CD8-positive, alpha-beta memory T cell (primary cell): ENCODE data around the gene NDUFAF2. TPM values are rescaled to one million over a fixed set of nuclear protein-coding genes. Genes with fewer than 3 reads are reported as not detected.
A peak's percentile ranks its signal among the peaks of the same experiment; 100 is the strongest.
"Not testable (repeated sequence)": the region's sequence is repeated elsewhere in the genome, so short reads cannot be mapped to it uniquely, and the experiment has no call there.

ENCODE experiments used
- CTCF ChIA-PET: fragments of 350-600 bp; sonication (Branson Sonifier 250); formaldehyde crosslinking; loops from one replicate; lab custom pipeline; 2021; ENCODE audit warnings: antibody characterized with exemption; lab: Charles Lee
- POLR2A ChIA-PET: fragments of 350-600 bp; sonication (Branson Sonifier 250); formaldehyde crosslinking; loops from one replicate; lab custom pipeline; 2021; ENCODE audit warnings: antibody characterized with exemption; lab: Charles Lee
- DNase-seq, 5 donors: peaks; one replicate each; pipeline versions ENCODE4 v3.0.0 to v3.0.0-alpha.2; 2020 to 2022; ENCODE audit warnings: mixed read lengths in 1 of 5
- H3K27ac ChIP-seq: one replicate; pipeline ENCODE4 v1.7.0; 2013; ENCODE audit warnings: low read depth, mild to moderate bottlenecking, low read length, moderate library complexity
- H3K27me3 ChIP-seq: 2 replicates; pipeline ENCODE4 v1.7.0; 2013; ENCODE audit warnings: low read length, mild to moderate bottlenecking; ENCODE audit not compliant: insufficient read depth, poor library complexity, severe bottlenecking
- H3K36me3 ChIP-seq: 2 replicates; pipeline ENCODE4 v1.7.0; 2013; ENCODE audit warnings: mild to moderate bottlenecking, low read length, moderate library complexity; ENCODE audit not compliant: insufficient read depth
- H3K4me1 ChIP-seq: 2 replicates; pipeline ENCODE4 v1.7.0; 2013; ENCODE audit warnings: mild to moderate bottlenecking, low read length, moderate library complexity; ENCODE audit not compliant: insufficient read depth
- H3K4me3 ChIP-seq: 2 replicates; pipeline ENCODE4 v1.7.0; 2013; ENCODE audit warnings: mild to moderate bottlenecking, low read length
- H3K9me3 ChIP-seq: 2 replicates; pipeline ENCODE4 v1.7.0; 2013; ENCODE audit warnings: mild to moderate bottlenecking, low read length
- H3K27ac Mint-ChIP-seq, 8 donors: one replicate each; pipeline ENCODE4 v1.8.0; 2020 to 2021; ENCODE audit warnings: mixed read lengths in 8 of 8, mild to moderate bottlenecking in 6 of 8, inconsistent platforms in 3 of 8, moderate library complexity in 3 of 8
- H3K27me3 Mint-ChIP-seq, 2 donors: one replicate each; pipeline ENCODE4 v1.8.0; 2020 to 2021; ENCODE audit warnings: mixed read lengths in 2 of 2, mild to moderate bottlenecking in 1 of 2, moderate library complexity in 1 of 2
- H3K36me3 Mint-ChIP-seq, 3 donors: one replicate each; pipeline ENCODE4 v1.8.0; 2020 to 2021; ENCODE audit warnings: mixed read lengths in 3 of 3, inconsistent platforms in 1 of 3, mild to moderate bottlenecking in 1 of 3
- H3K4me1 Mint-ChIP-seq, 3 donors: one replicate each; pipeline ENCODE4 v1.8.0; 2020 to 2021; ENCODE audit warnings: mixed read lengths in 3 of 3, inconsistent platforms in 1 of 3, mild to moderate bottlenecking in 1 of 3
- H3K4me3 Mint-ChIP-seq, 7 donors: one replicate each; pipeline ENCODE4 v1.8.0; 2020 to 2021; ENCODE audit warnings: mixed read lengths in 7 of 7, mild to moderate bottlenecking in 6 of 7, moderate library complexity in 4 of 7, inconsistent platforms in 2 of 7
- H3K9me3 Mint-ChIP-seq, 5 donors: one replicate each; pipeline ENCODE4 v1.8.0; 2020 to 2022; ENCODE audit warnings: mixed read lengths in 5 of 5, mild to moderate bottlenecking in 3 of 5, moderate library complexity in 2 of 5, inconsistent platforms in 1 of 5
- polyA plus RNA-seq: library from polyadenylated mRNA; unstranded; fragments of 300-500 nt; fragmentation: Illumina TruSeq; gene quantifications from one replicate; pipeline ENCODE4 v1.2.3, GENCODE V29; 2021
- total RNA-seq, 2 experiments: library from RNA; stranded (reverse); gene quantifications; one replicate each; pipeline ENCODE4 v1.2.3, GENCODE V29; 2021

The NDUFAF2 gene
- total and polyA plus RNA-seq, 3 experiments from 2014 or later, result 37.7 to 46.8 (median 43.9) TPM

- DNase-seq, result no peak
- H3K4me3 ChIP-seq, result no peak overlapping the region
- CTCF ChIA-PET, result no interaction called here
- no peaks in the 10 kb centered on the region for H3K4me1 ChIP-seq
- H3K27ac ChIP-seq, result no peak overlapping the region
- H3K4me3 Mint-ChIP-seq, result peak overlapping the region in 1 of 7 donors; percentile 8
- peaks cover 20 to 42% (median 24%) of the 10 kb centered on the region in 3 donors for H3K4me1 Mint-ChIP-seq
- H3K9me3 Mint-ChIP-seq, result peaks cover 7 to 40% (median 28%) of the 10 kb centered on the region in 5 donors
- H3K27me3 ChIP-seq, result no peaks in the 10 kb centered on the region
- H3K27me3 Mint-ChIP-seq, result peaks cover 0 to 1% of the 10 kb centered on the region in 2 donors
- no peaks in the 10 kb centered on the region for H3K9me3 ChIP-seq
- POLR2A ChIA-PET, result no interaction called here
- H3K36me3 ChIP-seq, result no peaks in the 10 kb centered on the region
- H3K36me3 Mint-ChIP-seq, result peaks cover 5 to 65% (median 9%) of the 10 kb centered on the region in 3 donors
- no peak overlapping the region for H3K27ac Mint-ChIP-seq
These were observed 27.2 kb downstream of the NDUFAF2 start for GRCh38 chr5:60972231-60972630.

- no peak for DNase-seq
- no peaks in the 10 kb centered on the region for H3K9me3 ChIP-seq
- no peak overlapping the region for H3K27ac ChIP-seq
- no peak overlapping the region for H3K4me3 ChIP-seq
- CTCF ChIA-PET, result no interaction called here
- POLR2A ChIA-PET, result no interaction called here
- H3K9me3 Mint-ChIP-seq, result peaks cover 15 to 42% (median 18%) of the 10 kb centered on the region in 5 donors
- H3K4me3 Mint-ChIP-seq, result no peak overlapping the region
- no peaks in the 10 kb centered on the region for H3K36me3 ChIP-seq
- no peaks in the 10 kb centered on the region for H3K4me1 ChIP-seq
- no peaks in the 10 kb centered on the region for H3K27me3 Mint-ChIP-seq
- H3K4me1 Mint-ChIP-seq, result peaks cover 5 to 15% (median 14%) of the 10 kb centered on the region in 3 donors
- H3K27me3 ChIP-seq, result no peaks in the 10 kb centered on the region
- no peak overlapping the region for H3K27ac Mint-ChIP-seq
- H3K36me3 Mint-ChIP-seq, result peaks cover 12 to 62% (median 17%) of the 10 kb centered on the region in 3 donors
These were observed 33.1 kb downstream of the NDUFAF2 start for GRCh38 chr5:60977956-60978737.

- H3K36me3 Mint-ChIP-seq, result peaks cover 12 to 62% (median 16%) of the 10 kb centered on the region in 3 donors
- CTCF ChIA-PET, result no interaction called here
- peaks cover 5 to 15% (median 14%) of the 10 kb centered on the region in 3 donors for H3K4me1 Mint-ChIP-seq
- H3K9me3 Mint-ChIP-seq, result peaks cover 15 to 46% (median 18%) of the 10 kb centered on the region in 5 donors
- Histone ChIP-seq H3K9me3 (no peaks in the 10 kb centered on the region), H3K27ac (no peak overlapping the region), H3K4me1 (no peaks in the 10 kb centered on the region), H3K36me3 (no peaks in the 10 kb centered on the region), H3K27me3 (no peaks in the 10 kb centered on the region), H3K4me3 (no peak overlapping the region)
- H3K27me3 Mint-ChIP-seq, result no peaks in the 10 kb centered on the region
- DNase-seq, result no peak
- POLR2A ChIA-PET, result no interaction called here
- no peak overlapping the region for H3K4me3 Mint-ChIP-seq
- H3K27ac Mint-ChIP-seq, result no peak overlapping the region
These were observed 34.0 kb downstream of the NDUFAF2 start for GRCh38 chr5:60978968-60979367.

- peaks cover 13 to 58% (median 15%) of the 10 kb centered on the region in 3 donors for H3K36me3 Mint-ChIP-seq
- POLR2A ChIA-PET, result no interaction called here
- H3K27me3 Mint-ChIP-seq, result no peaks in the 10 kb centered on the region
These were observed 35.5 kb downstream of the NDUFAF2 start for GRCh38 chr5:60980511-60980910.

GRCh38 chr5:60982127-60982526, 37.1 kb downstream of the NDUFAF2 start:
- H3K4me3 ChIP-seq, H3K27ac ChIP-seq, H3K4me3 Mint-ChIP-seq, H3K4me1 ChIP-seq, CTCF ChIA-PET, H3K9me3 ChIP-seq, H3K4me1 Mint-ChIP-seq, H3K36me3 ChIP-seq, H3K27me3 Mint-ChIP-seq, DNase-seq, POLR2A ChIA-PET, H3K27me3 ChIP-seq: not testable (repeated sequence)
- peaks cover 27 to 72% (median 37%) of the 10 kb centered on the region in 5 donors for H3K9me3 Mint-ChIP-seq
- peaks cover 16 to 62% (median 19%) of the 10 kb centered on the region in 3 donors for H3K36me3 Mint-ChIP-seq
- H3K27ac Mint-ChIP-seq, result peak overlapping the region in 1 of 8 donors; percentile 72

More at GRCh38 chr5:60980511-60980910, 35.5 kb downstream of the NDUFAF2 start:
- Mint-ChIP-seq H3K4me3 (no peak overlapping the region), H3K4me1 (peaks cover 2 to 12% (median 9%) of the 10 kb centered on the region in 3 donors), H3K9me3 (peaks cover 22 to 59% (median 25%) of the 10 kb centered on the region in 5 donors), H3K27ac (no peak overlapping the region)
- H3K27ac ChIP-seq, result no peak overlapping the region
- CTCF ChIA-PET, result no interaction called here
- H3K4me1 ChIP-seq, result no peaks in the 10 kb centered on the region
- no peaks in the 10 kb centered on the region for H3K27me3 ChIP-seq
- H3K4me3 ChIP-seq, result no peak overlapping the region
- H3K9me3 ChIP-seq, result no peaks in the 10 kb centered on the region
- H3K36me3 ChIP-seq, result no peaks in the 10 kb centered on the region
- no peak for DNase-seq

GRCh38 chr5:60989790-60990189, 44.8 kb downstream of the NDUFAF2 start:
- H3K27me3 Mint-ChIP-seq, result no peaks in the 10 kb centered on the region
- Histone ChIP-seq H3K36me3 (no peaks in the 10 kb centered on the region), H3K9me3 (peaks cover 5% of the 10 kb centered on the region), H3K27ac (no peak overlapping the region), H3K27me3 (no peaks in the 10 kb centered on the region), H3K4me1 (no peaks in the 10 kb centered on the region), H3K4me3 (no peak overlapping the region)
- H3K4me3 Mint-ChIP-seq, result no peak overlapping the region
- ChIA-PET POLR2A (no interaction called here), CTCF (no interaction called here)
- peaks cover 4 to 20% (median 10%) of the 10 kb centered on the region in 3 donors for H3K4me1 Mint-ChIP-seq
- H3K36me3 Mint-ChIP-seq, result peaks cover 23 to 65% (median 24%) of the 10 kb centered on the region in 3 donors
- H3K27ac Mint-ChIP-seq, result no peak overlapping the region
- H3K9me3 Mint-ChIP-seq, result peaks cover 28 to 67% (median 43%) of the 10 kb centered on the region in 5 donors
- DNase-seq, result no peak

GRCh38 chr5:60992871-60993270, 47.9 kb downstream of the NDUFAF2 start:
- POLR2A ChIA-PET, result no interaction called here
- CTCF ChIA-PET, result interaction anchor here (1.0 kb wide), 1 partner anchor 17 kb away, joined by 3 read pairs; no protein-coding TSS in a partner anchor
- Mint-ChIP-seq H3K27me3 (no peaks in the 10 kb centered on the region), H3K4me3 (no peak overlapping the region), H3K36me3 (peaks cover 12 to 40% (median 17%) of the 10 kb centered on the region in 3 donors), H3K9me3 (peaks cover 7 to 41% (median 20%) of the 10 kb centered on the region in 5 donors), H3K27ac (no peak overlapping the region), H3K4me1 (peaks cover 10 to 32% (median 13%) of the 10 kb centered on the region in 3 donors)
- H3K4me3 ChIP-seq, result no peak overlapping the region
- DNase-seq, result no peak
- no peaks in the 10 kb centered on the region for H3K27me3 ChIP-seq
- H3K27ac ChIP-seq, result no peak overlapping the region
- no peaks in the 10 kb centered on the region for H3K4me1 ChIP-seq
- no peaks in the 10 kb centered on the region for H3K36me3 ChIP-seq
- peaks cover 5% of the 10 kb centered on the region for H3K9me3 ChIP-seq

- Mint-ChIP-seq H3K36me3 (peaks cover 12 to 37% (median 17%) of the 10 kb centered on the region in 3 donors), H3K9me3 (peaks cover 7 to 35% (median 20%) of the 10 kb centered on the region in 5 donors), H3K4me3 (no peak overlapping the region), H3K4me1 (peaks cover 9 to 32% (median 13%) of the 10 kb centered on the region in 3 donors), H3K27me3 (no peaks in the 10 kb centered on the region), H3K27ac (no peak overlapping the region)
- no peak overlapping the region for H3K4me3 ChIP-seq
- no peaks in the 10 kb centered on the region for H3K27me3 ChIP-seq
- POLR2A ChIA-PET, result no interaction called here
- CTCF ChIA-PET, result interaction anchor here (1.0 kb wide), 1 partner anchor 17 kb away, joined by 3 read pairs; no protein-coding TSS in a partner anchor
- H3K9me3 ChIP-seq, result peaks cover 5% of the 10 kb centered on the region
- H3K27ac ChIP-seq, result no peak overlapping the region
- no peaks in the 10 kb centered on the region for H3K4me1 ChIP-seq
- no peaks in the 10 kb centered on the region for H3K36me3 ChIP-seq
- no peak for DNase-seq
These were observed 48.4 kb downstream of the NDUFAF2 start for GRCh38 chr5:60993425-60993824.
